AG09319 (cell line): ENCODE measurements around the gene RGS9.
"Not testable (repeated sequence)": the region's sequence is repeated elsewhere in the genome, so short reads cannot be mapped to it uniquely, and the experiment has no call there.

ENCODE experiments used
- DNase-seq: peaks from one replicate; pipeline ENCODE4 v3.0.0-alpha.2; 2010; ENCODE audit warnings: low read depth; ENCODE audit errors: extremely low read depth
- CTCF ChIP-seq: IDR thresholded peaks from 2 replicates; pipeline ENCODE4 v1.5.1; 2011; ENCODE audit warnings: low read depth, mild to moderate bottlenecking, inconsistent platforms, low read length, moderate library complexity

RGS9 gene

GRCh38 chr17:65137021-65137939, at the start of gene RGS9:
Gene RGS9 (plus strand): TSS chr17:65137370. CDS start chr17:65137541, 171 bp downstream.
- no peak for DNase-seq
- peak; percentile 57 for TF ChIP-seq CTCF

- DNase-seq, result no peak
- no peak for TF ChIP-seq CTCF
Observed at GRCh38 chr17:65088621-65089360, 48.4 kb upstream of the RGS9 start.

GRCh38 chr17:65092262-65092661, 44.9 kb upstream of the RGS9 start:
- DNase-seq, result peak; percentile 58
- TF ChIP-seq CTCF, result no peak

- DNase-seq, result not testable (repeated sequence)
Observed at GRCh38 chr17:65092721-65093356, 44.3 kb upstream of the RGS9 start.

GRCh38 chr17:65093930-65094329, 43.2 kb upstream of the RGS9 start:
- DNase-seq, result no peak
- no peak for TF ChIP-seq CTCF

GRCh38 chr17:65095465-65095864, 41.7 kb upstream of the RGS9 start:
- no peak for TF ChIP-seq CTCF
- no peak for DNase-seq

GRCh38 chr17:65096382-65096781, 40.8 kb upstream of the RGS9 start:
- DNase-seq, result not testable (repeated sequence)

- DNase-seq, result no peak
- no peak for TF ChIP-seq CTCF
Observed at GRCh38 chr17:65097110-65097509, 40.1 kb upstream of the RGS9 start.
